ENCODE measurements around the gene CDC14C.

DNA sequence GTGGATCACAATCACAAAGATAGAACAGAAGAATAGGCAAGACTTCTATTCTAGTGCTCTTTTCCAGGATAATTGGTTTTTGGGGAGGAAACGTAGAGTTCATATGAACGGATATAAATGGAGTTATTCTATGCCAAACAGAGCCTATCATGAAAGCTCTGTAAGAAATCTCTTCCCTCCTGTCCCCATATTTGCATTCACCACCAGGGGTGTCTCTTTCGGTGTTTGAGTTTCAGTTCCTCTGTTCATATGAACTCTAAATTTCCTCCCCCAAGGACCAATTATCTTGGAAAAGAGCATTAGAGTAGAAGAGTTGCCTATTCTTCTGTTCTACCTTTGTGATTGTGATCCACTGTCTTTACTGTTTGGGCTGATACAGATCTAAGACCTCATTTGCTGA, 48.3 kb upstream of the CDC14C start:
- TF ChIP-seq EZH2phosphoT487 (IDR thresholded peaks at IDR 0.05; ENCODE audit: unreplicated experiment) = no peak
- TF ChIP-seq JUNB (IDR thresholded peaks at IDR 0.05; ENCODE audit: unreplicated experiment) = no peak
- no peak for TF ChIP-seq EZH2 (IDR thresholded peaks at IDR 0.05; ENCODE audit: low read depth, unreplicated experiment)
- TF ChIP-seq CTCF (conservative IDR thresholded peaks at IDR 0.05; ENCODE audit: low read depth in 2 of 2) = 0 out of 4 replicates have a peak, but pooled peaks of 1 of the 2 experiments have one; percentile 19
- TF ChIP-seq, protein P1, sequence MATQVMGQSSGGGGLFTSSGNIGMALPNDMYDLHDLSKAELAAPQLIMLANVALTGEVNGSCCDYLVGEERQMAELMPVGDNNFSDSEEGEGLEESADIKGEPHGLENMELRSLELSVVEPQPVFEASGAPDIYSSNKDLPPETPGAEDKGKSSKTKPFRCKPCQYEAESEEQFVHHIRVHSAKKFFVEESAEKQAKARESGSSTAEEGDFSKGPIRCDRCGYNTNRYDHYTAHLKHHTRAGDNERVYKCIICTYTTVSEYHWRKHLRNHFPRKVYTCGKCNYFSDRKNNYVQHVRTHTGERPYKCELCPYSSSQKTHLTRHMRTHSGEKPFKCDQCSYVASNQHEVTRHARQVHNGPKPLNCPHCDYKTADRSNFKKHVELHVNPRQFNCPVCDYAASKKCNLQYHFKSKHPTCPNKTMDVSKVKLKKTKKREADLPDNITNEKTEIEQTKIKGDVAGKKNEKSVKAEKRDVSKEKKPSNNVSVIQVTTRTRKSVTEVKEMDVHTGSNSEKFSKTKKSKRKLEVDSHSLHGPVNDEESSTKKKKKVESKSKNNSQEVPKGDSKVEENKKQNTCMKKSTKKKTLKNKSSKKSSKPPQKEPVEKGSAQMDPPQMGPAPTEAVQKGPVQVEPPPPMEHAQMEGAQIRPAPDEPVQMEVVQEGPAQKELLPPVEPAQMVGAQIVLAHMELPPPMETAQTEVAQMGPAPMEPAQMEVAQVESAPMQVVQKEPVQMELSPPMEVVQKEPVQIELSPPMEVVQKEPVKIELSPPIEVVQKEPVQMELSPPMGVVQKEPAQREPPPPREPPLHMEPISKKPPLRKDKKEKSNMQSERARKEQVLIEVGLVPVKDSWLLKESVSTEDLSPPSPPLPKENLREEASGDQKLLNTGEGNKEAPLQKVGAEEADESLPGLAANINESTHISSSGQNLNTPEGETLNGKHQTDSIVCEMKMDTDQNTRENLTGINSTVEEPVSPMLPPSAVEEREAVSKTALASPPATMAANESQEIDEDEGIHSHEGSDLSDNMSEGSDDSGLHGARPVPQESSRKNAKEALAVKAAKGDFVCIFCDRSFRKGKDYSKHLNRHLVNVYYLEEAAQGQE (IDR thresholded peaks at IDR 0.05; ENCODE audit: unreplicated experiment) = no peak
- TF ChIP-seq POLR2AphosphoS5 (IDR thresholded peaks at IDR 0.05; ENCODE audit: low read depth) = no peak
- TF ChIP-seq CREB1 (CRISPR knock-in tag; IDR thresholded peaks at IDR 0.05; ENCODE audit: low read depth) = no peak
